Stomach smooth muscle (tissue), 2 donors: ENCODE data around the gene LRMDA.
A peak's percentile ranks its signal among the peaks of the same experiment; 100 is the strongest.

Experiments used
- H3K27ac ChIP-seq: one replicate; pipeline ENCODE4 v1.7.0; 2013; ENCODE audit warnings: mild to moderate bottlenecking, low read length, inconsistent platforms
- H3K27me3 ChIP-seq, 2 donors: one replicate each; pipeline ENCODE4 v1.7.0; 2013; ENCODE audit warnings: low read length in 2 of 2; ENCODE audit not compliant: insufficient read depth in 2 of 2, control insufficient read depth in 1 of 2
- H3K36me3 ChIP-seq, 2 donors: one replicate each; pipeline ENCODE4 v1.7.0; 2013; ENCODE audit warnings: low read length in 2 of 2; ENCODE audit not compliant: control insufficient read depth in 2 of 2, insufficient read depth in 2 of 2
- H3K4me1 ChIP-seq: one replicate; pipeline ENCODE4 v1.7.0; 2013; ENCODE audit warnings: low read length; ENCODE audit not compliant: control insufficient read depth, insufficient read depth
- H3K4me3 ChIP-seq, 2 donors: one replicate each; pipeline ENCODE4 v1.7.0; 2013; ENCODE audit warnings: low read length in 2 of 2
- H3K9ac ChIP-seq, 2 donors: one replicate each; pipeline ENCODE4 v1.7.0; 2013; ENCODE audit warnings: low read length in 2 of 2, mild to moderate bottlenecking in 1 of 2
- H3K9me3 ChIP-seq, 2 donors: one replicate each; pipeline ENCODE4 v1.7.0; 2013; ENCODE audit warnings: low read length in 2 of 2; ENCODE audit not compliant: control insufficient read depth in 2 of 2
- donor health status: healthy.
- donor health status: Pancreatic carcinoma.

LRMDA gene

DNA sequence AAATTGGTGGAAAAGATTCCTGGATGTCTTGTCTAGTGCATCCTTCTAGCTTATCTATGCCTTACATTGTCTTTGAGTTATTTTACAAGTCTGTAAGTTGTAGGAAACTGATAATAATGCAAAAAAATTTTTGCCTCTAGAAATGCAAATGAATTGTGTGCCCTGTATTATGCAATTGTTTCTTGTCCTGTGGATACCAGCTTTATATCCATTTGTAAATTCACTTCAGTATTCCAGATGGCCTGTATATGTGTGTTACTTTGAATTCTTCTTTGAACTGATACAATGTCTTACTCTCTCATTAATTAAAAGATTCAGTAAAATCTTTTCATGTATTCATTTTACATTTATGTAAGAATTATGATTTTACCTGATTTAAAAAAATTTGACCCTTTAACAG is 234.3 kb downstream of the LRMDA start:
- Histone ChIP-seq H3K36me3 (no peaks in the 10 kb centered on the region), H3K9me3 (no peaks in the 10 kb centered on the region), H3K4me1 (peaks cover 18% of the 10 kb centered on the region), H3K27ac (no peak overlapping the region), H3K27me3 (no peaks in the 10 kb centered on the region), H3K4me3 (no peak overlapping the region), H3K9ac (no peak overlapping the region)

- H3K27me3 ChIP-seq: no peaks in the 10 kb centered on the region
- no peak overlapping the region for H3K27ac ChIP-seq
- H3K9me3 ChIP-seq: no peaks in the 10 kb centered on the region
- H3K4me3 ChIP-seq: no peak overlapping the region
- no peak overlapping the region for H3K9ac ChIP-seq
- H3K36me3 ChIP-seq: no peaks in the 10 kb centered on the region
- H3K4me1 ChIP-seq: no peaks in the 10 kb centered on the region
Measured at GRCh38 chr10:75672111-75672671, 240.8 kb downstream of the LRMDA start.

DNA sequence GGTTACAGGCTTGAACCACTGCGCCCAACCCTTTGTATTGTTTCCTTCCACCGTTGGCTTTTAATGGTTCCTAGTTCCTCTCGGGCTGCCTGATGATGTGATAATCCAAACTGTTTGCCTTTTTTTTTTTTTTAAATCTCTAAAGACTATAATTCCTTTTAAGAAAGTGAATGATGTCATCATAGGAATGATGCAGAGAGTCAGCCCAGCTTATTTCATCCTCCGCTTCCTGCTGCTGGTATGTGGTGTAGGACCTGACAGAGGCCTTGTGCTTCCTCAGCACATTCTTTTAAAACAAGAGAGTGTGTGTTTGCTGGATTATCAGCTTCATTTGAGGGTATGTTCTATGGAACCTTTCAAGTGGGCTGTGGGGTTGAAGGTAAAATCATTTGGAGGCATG is 241.4 kb downstream of the LRMDA start:
- H3K9me3 ChIP-seq: no peaks in the 10 kb centered on the region
- H3K27me3 ChIP-seq: no peaks in the 10 kb centered on the region
- no peak overlapping the region for H3K4me3 ChIP-seq
- no peak overlapping the region for H3K9ac ChIP-seq
- H3K4me1 ChIP-seq: no peaks in the 10 kb centered on the region
- no peaks in the 10 kb centered on the region for H3K36me3 ChIP-seq
- no peak overlapping the region for H3K27ac ChIP-seq

GRCh38 chr10:75677541-75677940 is 246.1 kb downstream of the LRMDA start:
- no peak overlapping the region for H3K9ac ChIP-seq
- H3K36me3 ChIP-seq: no peaks in the 10 kb centered on the region
- no peak overlapping the region for H3K27ac ChIP-seq
- no peak overlapping the region for H3K4me3 ChIP-seq
- H3K9me3 ChIP-seq: no peaks in the 10 kb centered on the region
- H3K27me3 ChIP-seq: no peaks in the 10 kb centered on the region
- no peaks in the 10 kb centered on the region for H3K4me1 ChIP-seq

- no peak overlapping the region for H3K27ac ChIP-seq
- H3K4me3 ChIP-seq: no peak overlapping the region
- peaks cover 2% of the 10 kb centered on the region for H3K4me1 ChIP-seq
- H3K36me3 ChIP-seq: no peaks in the 10 kb centered on the region
- H3K9me3 ChIP-seq: no peaks in the 10 kb centered on the region
- H3K9ac ChIP-seq: no peak overlapping the region
- no peaks in the 10 kb centered on the region for H3K27me3 ChIP-seq
Measured at GRCh38 chr10:75678527-75678926, 247.1 kb downstream of the LRMDA start.

GRCh38 chr10:75679536-75679935 is 248.1 kb downstream of the LRMDA start:
- Histone ChIP-seq H3K27me3 (no peaks in the 10 kb centered on the region), H3K9me3 (no peaks in the 10 kb centered on the region), H3K27ac (no peak overlapping the region), H3K9ac (no peak overlapping the region), H3K36me3 (no peaks in the 10 kb centered on the region), H3K4me3 (no peak overlapping the region), H3K4me1 (peaks cover 5% of the 10 kb centered on the region)

GRCh38 chr10:75681334-75681733 is 249.9 kb downstream of the LRMDA start:
- Histone ChIP-seq H3K9me3 (no peaks in the 10 kb centered on the region), H3K27ac (no peak overlapping the region), H3K36me3 (no peaks in the 10 kb centered on the region), H3K27me3 (no peaks in the 10 kb centered on the region), H3K9ac (no peak overlapping the region), H3K4me3 (no peak overlapping the region), H3K4me1 (peaks cover 6% of the 10 kb centered on the region)

DNA sequence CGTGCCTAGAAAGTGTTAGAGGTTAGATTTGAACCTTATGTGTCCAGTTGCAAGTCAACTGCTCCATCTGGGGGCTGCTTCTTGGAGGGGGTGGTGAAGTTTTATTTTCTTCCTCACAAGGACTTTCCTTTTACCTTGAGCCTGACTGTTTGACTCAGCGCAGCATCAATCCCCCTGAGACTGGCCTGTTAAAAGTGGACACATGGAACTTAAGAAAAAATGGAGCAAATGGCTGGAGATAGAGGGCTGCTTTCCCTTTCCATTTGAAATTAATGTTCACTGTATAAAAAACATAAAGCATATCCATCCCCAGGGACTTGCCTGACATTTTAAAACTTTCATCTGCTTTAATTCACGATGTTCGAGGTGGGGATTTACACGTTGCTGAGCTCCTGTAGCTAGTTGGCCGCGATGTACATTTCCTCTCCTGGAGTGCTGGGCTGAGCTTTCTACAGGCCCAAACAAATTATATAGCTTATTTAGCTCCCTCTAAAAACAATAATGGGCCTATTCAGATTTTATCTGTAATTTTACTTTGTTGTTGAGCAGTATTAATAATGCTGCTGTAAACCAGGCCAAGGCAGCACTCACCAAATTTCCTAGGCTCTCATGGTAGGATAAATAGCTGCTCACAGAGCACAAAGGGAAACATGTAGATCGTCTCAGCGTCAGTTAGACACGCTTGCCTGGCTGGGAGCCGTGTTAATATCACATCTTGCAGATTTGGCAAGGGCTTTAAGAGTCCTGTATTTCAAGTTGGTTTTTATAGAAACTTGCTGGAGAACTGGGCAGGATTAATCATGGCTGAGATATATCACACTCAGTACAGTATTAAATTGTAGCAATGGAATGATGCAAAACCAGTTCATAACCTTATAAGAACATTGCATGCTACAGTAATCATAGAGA is 251.5 kb downstream of the LRMDA start:
- Histone ChIP-seq H3K9me3 (no peaks in the 10 kb centered on the region), H3K27me3 (no peaks in the 10 kb centered on the region), H3K4me3 (peak overlapping the region in 1 of 2 donors; percentile 10), H3K27ac (peak overlapping the region; percentile 50), H3K9ac (no peak overlapping the region), H3K4me1 (peaks cover 6% of the 10 kb centered on the region), H3K36me3 (no peaks in the 10 kb centered on the region)

DNA sequence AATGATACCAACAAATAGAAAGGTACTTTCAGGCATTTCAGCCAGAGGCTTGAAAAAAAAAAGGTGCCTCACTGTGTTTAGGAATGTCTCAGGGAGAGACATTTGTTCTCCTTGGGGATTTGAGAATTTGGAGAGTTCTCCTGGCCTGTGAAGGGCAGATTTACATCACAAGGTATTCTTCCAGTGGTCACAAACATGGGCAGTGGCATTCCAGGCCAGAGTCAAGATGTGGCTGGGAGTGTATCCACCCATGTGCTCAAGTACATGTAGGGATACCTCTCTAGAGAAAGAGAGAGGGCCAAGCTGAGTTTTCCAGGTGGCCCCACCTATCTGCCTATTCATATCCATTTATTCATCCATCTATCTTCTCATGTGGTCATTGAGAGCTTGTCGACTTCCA is 253.8 kb downstream of the LRMDA start:
- Histone ChIP-seq H3K27me3 (no peaks in the 10 kb centered on the region), H3K4me3 (no peak overlapping the region), H3K4me1 (peaks cover 6% of the 10 kb centered on the region), H3K9me3 (no peaks in the 10 kb centered on the region), H3K9ac (no peak overlapping the region), H3K36me3 (no peaks in the 10 kb centered on the region), H3K27ac (no peak overlapping the region)

GRCh38 chr10:75688506-75689300 is 257.3 kb downstream of the LRMDA start:
- Histone ChIP-seq H3K9me3 (no peaks in the 10 kb centered on the region), H3K9ac (no peak overlapping the region), H3K27ac (no peak overlapping the region), H3K4me3 (no peak overlapping the region), H3K36me3 (no peaks in the 10 kb centered on the region), H3K27me3 (no peaks in the 10 kb centered on the region), H3K4me1 (peaks cover 3% of the 10 kb centered on the region)
